Loucy (cell line): ENCODE results near the gene DACT1.

Experiments
- H2AFZ ChIP-seq: fragments of 200-600 bp; sonication (generic); 2 replicates; pipeline ENCODE4 v1.6.0; 2016; ENCODE audit warnings: antibody characterized with exemption, mild to moderate bottlenecking, low read length, moderate library complexity
- H3F3A ChIP-seq: fragments of 200-600 bp; 2 replicates; pipeline ENCODE4 v1.6.0; 2016; ENCODE audit warnings: antibody characterized with exemption, low read depth, mild to moderate bottlenecking
- H3K27me3 ChIP-seq: fragments of 200-600 bp; sonication (generic); 2 replicates; pipeline ENCODE4 v1.6.1; 2014; ENCODE audit warnings: low read length, mild to moderate bottlenecking; ENCODE audit not compliant: insufficient read depth, poor library complexity, severe bottlenecking
- H3K36me3 ChIP-seq: fragments of 200-600 bp; sonication (generic); 2 replicates; pipeline ENCODE4 v1.6.1; 2016; ENCODE audit warnings: low read length; ENCODE audit not compliant: insufficient read depth
- H3K4me1 ChIP-seq: fragments of 200-600 bp; sonication (generic); 2 replicates; pipeline ENCODE4 v1.5.1; 2014; ENCODE audit warnings: low read length, mild to moderate bottlenecking; ENCODE audit not compliant: insufficient read depth, poor library complexity, severe bottlenecking
- H3K4me2 ChIP-seq: fragments of 200-600 bp; sonication (generic); 2 replicates; pipeline ENCODE4 v1.6.0; 2014; ENCODE audit warnings: antibody characterized with exemption, low read length, low read depth, mild to moderate bottlenecking; ENCODE audit not compliant: poor library complexity, severe bottlenecking
- H3K4me3 ChIP-seq: fragments of 200-600 bp; sonication (generic); 2 replicates; pipeline ENCODE4 v1.5.1; 2014; ENCODE audit warnings: low read length, mild to moderate bottlenecking, mixed read lengths; ENCODE audit not compliant: poor library complexity, severe bottlenecking
- H3K79me2 ChIP-seq: fragments of 200-600 bp; sonication (generic); 2 replicates; pipeline ENCODE4 v1.6.1; 2014; ENCODE audit warnings: low read length; ENCODE audit not compliant: insufficient read depth
- H3K9ac ChIP-seq: fragments of 200-600 bp; sonication (generic); 2 replicates; pipeline ENCODE4 v1.6.0; 2014; ENCODE audit warnings: mild to moderate bottlenecking, low read depth, low read length, moderate library complexity; ENCODE audit not compliant: poor library complexity, severe bottlenecking
- H3K9me2 ChIP-seq: fragments of 200-600 bp; sonication (generic); replicated peaks from 2 replicates; pipeline ENCODE4 v1.6.1; 2016; ENCODE audit warnings: low read depth, low read length, mixed read lengths
- H3K9me3 ChIP-seq: fragments of 200-600 bp; sonication (generic); 2 replicates; pipeline ENCODE4 v1.6.1; 2014; ENCODE audit warnings: mild to moderate bottlenecking, antibody characterized with exemption, low read length, low read depth; ENCODE audit not compliant: insufficient read depth
- H4K20me1 ChIP-seq: fragments of 200-600 bp; sonication (generic); 2 replicates; pipeline ENCODE4 v1.6.0; 2014; ENCODE audit warnings: antibody characterized with exemption, low read length, mild to moderate bottlenecking; ENCODE audit not compliant: insufficient read depth, poor library complexity, severe bottlenecking
- EZH2phosphoT487 ChIP-seq: fragments of 200-600 bp; IDR thresholded peaks from 2 replicates; pipeline ENCODE4 v1.6.1; 2018; ENCODE audit warnings: antibody characterized with exemption, mild to moderate bottlenecking, moderate library complexity, borderline replicate concordance
- TF ChIP-seq, protein P1 (sequence below): fragments of 200-600 bp; sonication (generic); conservative IDR thresholded peaks from 2 replicates; pipeline ENCODE4 v1.5.1; 2014; ENCODE audit warnings: mild to moderate bottlenecking, antibody characterized with exemption, low read length

The DACT1 gene

DNA sequence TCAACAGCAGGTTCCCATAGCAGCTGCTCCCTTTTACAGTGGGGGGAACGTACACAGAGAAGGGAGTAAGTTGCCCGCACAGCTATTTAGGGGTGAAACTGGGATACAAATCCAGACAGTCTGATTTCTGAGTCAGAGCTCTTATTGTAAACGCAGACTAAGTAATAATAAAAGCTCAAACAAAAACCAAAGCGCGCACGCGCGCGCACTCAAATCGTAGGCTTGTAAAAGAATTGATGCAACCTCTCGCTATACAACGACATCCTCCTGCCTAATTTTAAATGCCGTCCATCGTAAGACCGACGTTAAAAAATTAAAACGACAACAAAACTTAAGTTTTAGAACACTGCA, 747 bp upstream of the DACT1 start:
- Histone ChIP-seq H3F3A (0 out of 2 replicates have a peak, but pooled peaks cover 2% of the 10 kb centered on the region), H3K4me2 (peak overlapping the region; percentile 70), H3K36me3 (no peaks in the 10 kb centered on the region), H3K9me3 (no peaks in the 10 kb centered on the region), H3K9me2 (no peaks in the 10 kb centered on the region), H3K79me2 (no peaks in the 10 kb centered on the region), H3K27me3 (peaks cover 18% of the 10 kb centered on the region), H4K20me1 (no peaks in the 10 kb centered on the region), H3K4me3 (peak overlapping the region; percentile 66), H2AFZ (peak overlapping the region; percentile 72), H3K4me1 (peaks cover 12% of the 10 kb centered on the region), H3K9ac (no peak overlapping the region)
- no peak for TF ChIP-seq EZH2phosphoT487
- TF ChIP-seq, protein P1, sequence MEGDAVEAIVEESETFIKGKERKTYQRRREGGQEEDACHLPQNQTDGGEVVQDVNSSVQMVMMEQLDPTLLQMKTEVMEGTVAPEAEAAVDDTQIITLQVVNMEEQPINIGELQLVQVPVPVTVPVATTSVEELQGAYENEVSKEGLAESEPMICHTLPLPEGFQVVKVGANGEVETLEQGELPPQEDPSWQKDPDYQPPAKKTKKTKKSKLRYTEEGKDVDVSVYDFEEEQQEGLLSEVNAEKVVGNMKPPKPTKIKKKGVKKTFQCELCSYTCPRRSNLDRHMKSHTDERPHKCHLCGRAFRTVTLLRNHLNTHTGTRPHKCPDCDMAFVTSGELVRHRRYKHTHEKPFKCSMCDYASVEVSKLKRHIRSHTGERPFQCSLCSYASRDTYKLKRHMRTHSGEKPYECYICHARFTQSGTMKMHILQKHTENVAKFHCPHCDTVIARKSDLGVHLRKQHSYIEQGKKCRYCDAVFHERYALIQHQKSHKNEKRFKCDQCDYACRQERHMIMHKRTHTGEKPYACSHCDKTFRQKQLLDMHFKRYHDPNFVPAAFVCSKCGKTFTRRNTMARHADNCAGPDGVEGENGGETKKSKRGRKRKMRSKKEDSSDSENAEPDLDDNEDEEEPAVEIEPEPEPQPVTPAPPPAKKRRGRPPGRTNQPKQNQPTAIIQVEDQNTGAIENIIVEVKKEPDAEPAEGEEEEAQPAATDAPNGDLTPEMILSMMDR: no peak

DNA sequence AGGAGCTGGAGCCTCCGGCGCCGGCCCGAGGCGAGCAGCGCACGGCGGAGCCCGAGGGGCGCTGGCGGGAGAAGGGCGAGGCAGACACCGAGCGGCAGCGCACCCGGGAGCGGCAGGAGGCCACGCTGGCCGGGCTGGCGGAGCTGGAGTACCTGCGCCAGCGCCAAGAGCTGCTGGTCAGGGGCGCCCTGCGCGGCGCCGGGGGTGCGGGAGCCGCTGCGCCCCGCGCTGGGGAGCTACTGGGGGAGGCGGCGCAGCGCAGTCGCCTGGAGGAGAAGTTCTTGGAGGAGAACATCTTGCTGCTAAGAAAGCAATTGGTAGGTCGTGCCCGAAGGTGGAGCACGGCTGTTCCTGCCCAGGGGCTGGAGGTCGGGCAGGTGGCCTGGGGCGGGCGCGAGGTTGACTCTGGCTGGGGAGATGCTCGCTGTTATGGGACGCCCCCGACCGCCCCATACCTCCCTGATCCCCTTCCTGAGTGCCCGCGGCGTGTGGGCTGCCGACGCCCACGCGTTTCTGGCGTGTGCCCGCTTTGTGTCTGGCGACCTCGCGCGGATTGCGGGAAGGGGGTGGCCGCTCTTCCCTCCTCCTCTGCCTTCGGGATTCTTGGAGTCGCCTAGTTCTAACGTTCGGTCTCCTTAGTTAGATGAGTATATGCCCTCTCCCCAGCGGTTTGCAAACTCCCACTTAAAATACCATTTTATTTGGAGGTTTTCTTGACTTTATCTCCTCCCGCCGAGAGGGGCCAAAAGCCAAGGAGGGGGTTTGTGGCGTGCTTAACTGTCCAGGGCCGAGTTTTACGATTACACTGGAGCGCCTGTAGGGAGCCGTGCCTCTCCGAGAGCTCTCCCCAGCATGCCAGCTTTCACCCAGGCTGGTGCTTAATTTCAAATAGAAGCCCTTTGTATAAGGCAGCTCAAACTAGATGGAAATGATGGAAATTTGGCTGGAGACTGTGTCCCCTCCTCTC, 752 bp downstream of the DACT1 start:
- peak overlapping the region; percentile 70 for H3K4me2 ChIP-seq
- no peaks in the 10 kb centered on the region for H3K9me2 ChIP-seq
- H3F3A ChIP-seq: 0 out of 2 replicates have a peak, but pooled peaks cover 2% of the 10 kb centered on the region
- H4K20me1 ChIP-seq: no peaks in the 10 kb centered on the region
- no peak for TF ChIP-seq EZH2phosphoT487
- TF ChIP-seq, protein P1: no peak
- no peaks in the 10 kb centered on the region for H3K9me3 ChIP-seq
- peak overlapping the region; percentile 66 for H3K4me3 ChIP-seq
- peaks cover 18% of the 10 kb centered on the region for H3K27me3 ChIP-seq
- no peaks in the 10 kb centered on the region for H3K36me3 ChIP-seq
- peak overlapping the region; percentile 72 for H2AFZ ChIP-seq
- H3K9ac ChIP-seq: no peak overlapping the region
- H3K4me1 ChIP-seq: peaks cover 12% of the 10 kb centered on the region
- H3K79me2 ChIP-seq: no peaks in the 10 kb centered on the region

GRCh38 chr14:58639198-58639565, 1.4 kb downstream of the DACT1 start:
- H3K4me2 ChIP-seq: peak overlapping the region; percentile 70

More at GRCh38 chr14:58639198-58639565, 1.4 kb downstream of the DACT1 start:
- TF ChIP-seq EZH2phosphoT487: no peak
- TF ChIP-seq, protein P1: no peak
- Histone ChIP-seq H4K20me1 (no peaks in the 10 kb centered on the region), H3K9me2 (no peaks in the 10 kb centered on the region), H3K27me3 (peaks cover 18% of the 10 kb centered on the region), H3K79me2 (no peaks in the 10 kb centered on the region), H3K4me1 (peaks cover 12% of the 10 kb centered on the region), H3K4me3 (peak overlapping the region; percentile 66), H2AFZ (peak overlapping the region; percentile 72; the same call in 1 of the 2 replicates), H3F3A (0 out of 2 replicates have a peak, but pooled peaks cover 2% of the 10 kb centered on the region), H3K9me3 (no peaks in the 10 kb centered on the region), H3K9ac (no peak overlapping the region), H3K36me3 (no peaks in the 10 kb centered on the region)
